ENCODE results near the gene TM4SF20.

The TM4SF20 gene, protein sequence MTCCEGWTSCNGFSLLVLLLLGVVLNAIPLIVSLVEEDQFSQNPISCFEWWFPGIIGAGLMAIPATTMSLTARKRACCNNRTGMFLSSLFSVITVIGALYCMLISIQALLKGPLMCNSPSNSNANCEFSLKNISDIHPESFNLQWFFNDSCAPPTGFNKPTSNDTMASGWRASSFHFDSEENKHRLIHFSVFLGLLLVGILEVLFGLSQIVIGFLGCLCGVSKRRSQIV

DNA sequence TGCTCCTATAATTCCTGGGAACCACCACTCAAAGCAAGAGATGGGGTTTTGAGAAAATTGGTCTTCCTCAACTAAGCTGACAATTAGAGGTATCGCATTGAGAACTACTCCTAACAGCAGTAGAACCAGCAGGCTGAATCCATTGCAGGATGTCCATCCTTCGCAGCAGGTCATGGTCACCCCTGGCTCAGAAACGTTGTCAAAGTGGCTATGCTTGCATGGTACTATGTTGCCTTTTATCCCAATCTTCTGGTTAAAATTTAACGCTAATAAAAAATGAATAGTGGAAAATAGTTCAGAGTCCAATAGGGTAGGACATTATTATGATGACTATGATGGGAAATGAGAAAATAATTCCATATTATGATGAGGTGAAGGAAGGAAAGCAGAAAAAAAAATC, at the start of gene TM4SF20:
TSS of gene TM4SF20 (minus strand) at position 212 of the 400 bp plus-strand sequence. CDS start at position 174, 38 bp downstream.
- POLR2A ChIA-PET = no interaction called here
- no peak for DNase-seq (ENCODE audit: low read depth, low spot score)
- H3K4me3 ChIP-seq (ENCODE audit: low read depth, low read length) = no peak within 1 kb of the TSS
- TF ChIP-seq, protein P1, sequence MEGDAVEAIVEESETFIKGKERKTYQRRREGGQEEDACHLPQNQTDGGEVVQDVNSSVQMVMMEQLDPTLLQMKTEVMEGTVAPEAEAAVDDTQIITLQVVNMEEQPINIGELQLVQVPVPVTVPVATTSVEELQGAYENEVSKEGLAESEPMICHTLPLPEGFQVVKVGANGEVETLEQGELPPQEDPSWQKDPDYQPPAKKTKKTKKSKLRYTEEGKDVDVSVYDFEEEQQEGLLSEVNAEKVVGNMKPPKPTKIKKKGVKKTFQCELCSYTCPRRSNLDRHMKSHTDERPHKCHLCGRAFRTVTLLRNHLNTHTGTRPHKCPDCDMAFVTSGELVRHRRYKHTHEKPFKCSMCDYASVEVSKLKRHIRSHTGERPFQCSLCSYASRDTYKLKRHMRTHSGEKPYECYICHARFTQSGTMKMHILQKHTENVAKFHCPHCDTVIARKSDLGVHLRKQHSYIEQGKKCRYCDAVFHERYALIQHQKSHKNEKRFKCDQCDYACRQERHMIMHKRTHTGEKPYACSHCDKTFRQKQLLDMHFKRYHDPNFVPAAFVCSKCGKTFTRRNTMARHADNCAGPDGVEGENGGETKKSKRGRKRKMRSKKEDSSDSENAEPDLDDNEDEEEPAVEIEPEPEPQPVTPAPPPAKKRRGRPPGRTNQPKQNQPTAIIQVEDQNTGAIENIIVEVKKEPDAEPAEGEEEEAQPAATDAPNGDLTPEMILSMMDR (IDR thresholded peaks at IDR 0.05; ENCODE audit: insufficient read depth, low read length, missing control alignments) = no peak
- CTCF ChIA-PET = interaction anchor here (1.2 to 2.5 kb wide), 4 partner anchors 10 to 140 kb away, joined by 3 to 7 read pairs (median 5); partner anchors contain the start of gene AGFG1

DNA sequence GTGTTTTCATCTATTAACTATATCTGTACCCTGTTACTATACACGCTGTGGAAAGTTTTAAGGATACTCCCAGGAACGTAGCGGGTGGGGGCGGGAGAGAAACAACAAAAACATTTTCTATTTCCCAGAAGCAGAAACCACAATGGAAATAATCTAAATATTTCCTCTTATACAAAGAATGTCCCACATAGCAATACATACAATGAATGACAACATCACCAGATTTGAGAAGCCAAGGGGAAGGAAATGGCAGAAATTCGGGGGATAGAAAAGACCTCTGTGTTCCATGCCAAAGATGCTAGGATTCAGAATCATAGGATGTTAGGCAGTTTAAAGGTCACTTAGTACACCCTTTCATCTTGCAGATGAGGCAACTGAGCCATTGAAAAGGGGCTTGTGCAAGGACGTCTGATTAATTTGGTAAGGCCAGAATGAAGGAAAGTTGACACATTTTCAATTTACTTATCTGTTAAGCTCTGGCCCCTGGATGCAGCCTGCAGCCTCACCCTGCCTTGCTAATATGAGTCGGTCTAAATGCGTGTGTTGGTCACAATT, 49.7 kb upstream of the TM4SF20 start:
- ChIA-PET CTCF (no interaction called here), POLR2A (no interaction called here)
- TF ChIP-seq, protein P1 (IDR thresholded peaks at IDR 0.05; ENCODE audit: insufficient read depth, low read length, missing control alignments) = no peak
- DNase-seq (ENCODE audit: low read depth, low spot score) = no peak
- no peak overlapping the region for H3K4me3 ChIP-seq (ENCODE audit: low read depth, low read length)

DNA sequence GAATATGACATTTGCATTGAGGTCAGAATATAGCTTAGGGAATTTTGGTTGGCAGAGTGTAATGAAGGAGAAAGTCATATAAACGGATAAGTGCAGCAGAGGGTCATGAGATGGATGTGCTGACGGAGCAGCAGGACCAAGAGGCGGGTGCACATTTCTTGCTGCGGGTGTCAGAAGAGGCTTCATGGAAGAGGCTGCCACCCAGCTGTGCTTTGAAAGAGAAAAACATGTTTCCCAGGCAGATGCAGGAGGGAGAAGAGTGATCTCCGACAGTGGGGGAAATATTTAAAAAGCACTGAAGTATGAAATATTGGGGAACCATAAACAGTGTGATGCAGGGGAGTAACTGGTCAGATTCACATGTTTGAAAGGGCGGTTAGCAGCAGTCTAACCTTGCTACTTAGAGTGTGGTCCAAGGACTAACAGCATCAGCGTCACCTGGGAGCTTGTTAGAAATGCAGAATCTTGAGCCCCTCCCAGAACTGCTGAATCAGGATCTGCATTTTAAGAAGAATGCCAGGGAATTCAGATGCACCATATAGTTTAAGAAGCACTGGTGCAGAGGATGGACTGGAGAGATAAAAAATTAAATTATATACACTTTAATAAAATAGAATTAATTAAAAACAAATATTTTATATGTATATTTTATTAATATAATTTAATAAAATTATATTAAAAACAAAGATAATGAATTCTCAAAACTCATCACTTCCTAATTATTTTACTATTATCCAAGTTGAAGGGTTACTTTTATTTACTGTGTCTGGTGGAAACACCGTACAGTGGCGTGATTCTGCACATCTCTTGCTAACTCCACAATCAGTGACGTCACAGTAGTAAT, 44.8 kb upstream of the TM4SF20 start:
- no peak overlapping the region for H3K4me3 ChIP-seq (ENCODE audit: low read depth, low read length)
- TF ChIP-seq, protein P1 (IDR thresholded peaks at IDR 0.05; ENCODE audit: insufficient read depth, low read length, missing control alignments) = no peak
- no peak for DNase-seq (ENCODE audit: low read depth, low spot score)
- ChIA-PET CTCF (no interaction called here), POLR2A (no interaction called here)

DNA sequence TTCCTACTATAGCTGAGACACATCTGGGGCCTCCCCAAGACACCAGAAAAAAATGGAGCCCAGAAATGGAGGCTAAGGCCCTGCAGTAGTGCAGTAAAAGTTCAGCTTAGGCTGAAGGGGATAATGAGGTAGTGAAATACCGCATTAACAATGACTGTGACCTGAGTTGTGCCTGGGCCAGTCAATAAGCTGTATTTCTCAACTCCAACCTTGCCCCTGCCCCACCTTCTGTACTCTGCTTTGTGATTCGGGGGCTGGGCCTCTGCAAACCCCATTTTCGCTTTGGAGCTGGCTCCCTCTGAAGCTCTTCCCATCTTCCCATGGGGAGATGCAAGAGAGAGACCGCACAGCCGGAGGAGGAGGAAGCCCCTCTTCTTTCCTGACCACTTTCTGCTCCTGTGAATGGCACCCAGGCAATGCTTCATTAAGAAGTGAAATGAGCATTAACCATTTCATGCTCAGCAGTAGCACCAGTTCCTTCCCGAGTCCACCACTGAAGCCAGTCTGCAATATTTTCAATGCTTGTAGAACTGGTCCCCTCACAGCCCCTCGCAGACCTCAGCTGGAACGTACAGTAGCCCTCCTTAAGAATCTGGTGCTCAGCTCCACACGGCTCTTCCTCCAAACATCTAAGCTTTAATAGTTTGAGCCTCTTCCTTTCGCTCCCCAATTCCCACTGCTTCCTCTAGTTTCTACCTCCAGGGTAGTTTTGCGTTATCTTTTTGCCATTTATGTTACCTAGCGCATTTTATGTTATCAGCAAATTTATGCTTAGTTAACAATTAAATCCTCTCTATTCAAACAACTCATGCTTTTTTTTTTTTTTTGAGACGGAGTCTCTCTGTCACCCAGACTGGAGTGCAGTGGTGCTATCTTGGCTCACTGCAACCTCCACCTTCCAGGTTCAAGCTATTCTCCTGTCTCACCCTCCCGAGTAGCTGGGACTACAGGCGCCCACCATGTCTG, 41.3 kb upstream of the TM4SF20 start:
- no peak overlapping the region for H3K4me3 ChIP-seq (ENCODE audit: low read depth, low read length)
- TF ChIP-seq, protein P1 (IDR thresholded peaks at IDR 0.05; ENCODE audit: insufficient read depth, low read length, missing control alignments) = no peak
- no peak for DNase-seq (ENCODE audit: low read depth, low spot score)
- ChIA-PET CTCF (interaction anchor here (1.9 kb wide), 1 partner anchor 14 kb away, joined by 4 read pairs; no protein-coding TSS in a partner anchor), POLR2A (no interaction called here)

DNA sequence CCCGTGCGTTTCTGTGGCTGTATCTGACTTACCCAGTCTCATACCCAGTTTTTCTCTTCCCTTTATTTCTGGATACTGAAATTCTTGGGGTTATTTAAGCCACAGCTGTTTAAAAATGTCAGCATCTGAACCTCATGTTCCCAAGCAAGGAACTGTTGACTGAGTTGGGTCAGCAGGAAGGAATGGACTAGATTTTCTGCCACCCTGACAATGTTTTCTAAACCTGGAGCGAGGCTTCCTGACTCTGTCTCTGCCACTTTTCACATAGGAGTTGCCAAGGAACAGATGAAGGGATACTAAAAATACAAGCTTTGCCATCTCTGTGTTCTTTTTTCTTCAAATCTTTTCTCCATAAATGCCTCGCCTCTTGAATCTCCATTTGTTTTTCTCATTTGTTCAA, 37.6 kb upstream of the TM4SF20 start:
- TF ChIP-seq, protein P1 (IDR thresholded peaks at IDR 0.05; ENCODE audit: insufficient read depth, low read length, missing control alignments) = no peak
- no peak for DNase-seq (ENCODE audit: low read depth, low spot score)
- H3K4me3 ChIP-seq (ENCODE audit: low read depth, low read length) = no peak overlapping the region
- ChIA-PET CTCF (no interaction called here), POLR2A (no interaction called here)
